ENCODE results near the gene ADAMTS2.

Gene ADAMTS2

GRCh38 chr5:179223961-179224360 lies 121.3 kb downstream of the ADAMTS2 start:
- no peak for TF ChIP-seq EZH2 (IDR thresholded peaks at IDR 0.05; ENCODE audit: borderline replicate concordance, low read depth, low read length, severe bottlenecking)

GRCh38 chr5:179223528-179223927 lies 121.7 kb downstream of the ADAMTS2 start:
- Histone ChIP-seq H2AFZ (ENCODE audit: low read depth, low read length) (no peak overlapping the region), H3K36me3 (ENCODE audit: insufficient read depth, low read length) (no peaks in the 10 kb centered on the region), H3K9me3 (ENCODE audit: insufficient read depth, low read length, severe bottlenecking) (peaks cover 16% of the 10 kb centered on the region), H3K4me2 (ENCODE audit: insufficient read depth, low read length) (no peak overlapping the region), H3K27ac (ENCODE audit: low read length) (no peak overlapping the region), H4K20me1 (ENCODE audit: insufficient read depth, low read length) (no peaks in the 10 kb centered on the region), H3K27me3 (ENCODE audit: insufficient read depth, low read length, poor library complexity) (no peaks in the 10 kb centered on the region), H3K79me2 (ENCODE audit: insufficient read depth, low read length) (no peaks in the 10 kb centered on the region), H3K4me3 (ENCODE audit: low read depth in 1 of 2, low read length in 2 of 2) (no peak overlapping the region), H3K4me1 (ENCODE audit: insufficient read depth, low read length) (no peaks in the 10 kb centered on the region), H3K9ac (ENCODE audit: low read depth, low read length) (no peak overlapping the region)
- no peak for TF ChIP-seq EZH2 (IDR thresholded peaks at IDR 0.05; ENCODE audit: borderline replicate concordance, low read depth, low read length, severe bottlenecking)
- TF ChIP-seq, protein P1, sequence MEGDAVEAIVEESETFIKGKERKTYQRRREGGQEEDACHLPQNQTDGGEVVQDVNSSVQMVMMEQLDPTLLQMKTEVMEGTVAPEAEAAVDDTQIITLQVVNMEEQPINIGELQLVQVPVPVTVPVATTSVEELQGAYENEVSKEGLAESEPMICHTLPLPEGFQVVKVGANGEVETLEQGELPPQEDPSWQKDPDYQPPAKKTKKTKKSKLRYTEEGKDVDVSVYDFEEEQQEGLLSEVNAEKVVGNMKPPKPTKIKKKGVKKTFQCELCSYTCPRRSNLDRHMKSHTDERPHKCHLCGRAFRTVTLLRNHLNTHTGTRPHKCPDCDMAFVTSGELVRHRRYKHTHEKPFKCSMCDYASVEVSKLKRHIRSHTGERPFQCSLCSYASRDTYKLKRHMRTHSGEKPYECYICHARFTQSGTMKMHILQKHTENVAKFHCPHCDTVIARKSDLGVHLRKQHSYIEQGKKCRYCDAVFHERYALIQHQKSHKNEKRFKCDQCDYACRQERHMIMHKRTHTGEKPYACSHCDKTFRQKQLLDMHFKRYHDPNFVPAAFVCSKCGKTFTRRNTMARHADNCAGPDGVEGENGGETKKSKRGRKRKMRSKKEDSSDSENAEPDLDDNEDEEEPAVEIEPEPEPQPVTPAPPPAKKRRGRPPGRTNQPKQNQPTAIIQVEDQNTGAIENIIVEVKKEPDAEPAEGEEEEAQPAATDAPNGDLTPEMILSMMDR (IDR thresholded peaks at IDR 0.05; ENCODE audit: borderline replicate concordance, extremely low read depth, low read length, poor library complexity, severe bottlenecking): no peak
- no peak for DNase-seq
- ATAC-seq (ENCODE audit: insufficient read depth, low read depth): no peak

More at GRCh38 chr5:179223961-179224360, 121.3 kb downstream of the ADAMTS2 start:
- H3K4me2 ChIP-seq (ENCODE audit: insufficient read depth, low read length): no peak overlapping the region
- peaks cover 16% of the 10 kb centered on the region for H3K9me3 ChIP-seq (ENCODE audit: insufficient read depth, low read length, severe bottlenecking)
- H3K79me2 ChIP-seq (ENCODE audit: insufficient read depth, low read length): no peaks in the 10 kb centered on the region
- no peak overlapping the region for H3K4me3 ChIP-seq (ENCODE audit: low read depth in 1 of 2, low read length in 2 of 2)
- H2AFZ ChIP-seq (ENCODE audit: low read depth, low read length): no peak overlapping the region
- H3K36me3 ChIP-seq (ENCODE audit: insufficient read depth, low read length): no peaks in the 10 kb centered on the region
- ATAC-seq (ENCODE audit: insufficient read depth, low read depth) (no peak), DNase-seq (no peak)
- no peaks in the 10 kb centered on the region for H3K4me1 ChIP-seq (ENCODE audit: insufficient read depth, low read length)
- H3K27me3 ChIP-seq (ENCODE audit: insufficient read depth, low read length, poor library complexity): no peaks in the 10 kb centered on the region
- no peak overlapping the region for H3K9ac ChIP-seq (ENCODE audit: low read depth, low read length)
- no peaks in the 10 kb centered on the region for H4K20me1 ChIP-seq (ENCODE audit: insufficient read depth, low read length)
- no peak overlapping the region for H3K27ac ChIP-seq (ENCODE audit: low read length)

DNA sequence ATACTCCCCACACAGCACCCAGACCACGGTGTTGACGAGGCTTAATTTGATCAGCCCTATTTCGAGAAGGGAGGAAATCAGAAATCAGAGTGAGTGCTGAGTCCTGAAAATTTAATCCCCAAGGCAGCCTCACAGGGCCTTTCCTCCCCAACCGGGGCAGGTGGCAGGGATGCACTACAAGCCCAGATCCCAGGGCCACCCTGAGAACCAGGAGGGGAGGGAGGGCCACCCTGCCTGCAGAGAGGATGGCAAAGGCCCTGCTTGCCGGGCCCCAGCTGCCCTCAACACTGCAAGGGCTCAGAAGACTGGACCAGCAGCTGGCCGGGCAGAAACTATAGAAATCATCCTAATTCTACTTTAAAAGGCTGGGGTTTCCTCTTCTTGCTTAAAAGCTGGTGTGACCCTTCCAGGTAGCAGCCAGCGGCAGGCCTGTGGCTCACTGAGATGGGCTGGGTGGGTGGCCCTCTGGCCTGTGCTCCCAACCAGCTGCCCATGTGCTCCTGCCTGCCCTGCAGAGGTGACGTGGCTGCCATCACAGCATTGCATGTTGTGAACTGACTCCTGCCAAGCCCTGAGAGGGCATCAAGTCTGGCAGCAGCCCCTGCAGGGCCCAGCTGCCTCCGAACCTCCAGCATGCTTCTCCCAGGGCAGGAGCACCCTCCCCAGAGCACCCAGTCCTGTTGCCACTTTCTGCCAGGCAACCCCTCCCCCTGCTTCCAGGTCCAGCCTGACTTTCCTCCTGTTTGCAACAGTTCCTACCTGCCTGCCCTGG lies 122.8 kb downstream of the ADAMTS2 start:
- Histone ChIP-seq H3K4me3 (ENCODE audit: low read depth in 1 of 2, low read length in 2 of 2) (no peak overlapping the region), H3K9me3 (ENCODE audit: insufficient read depth, low read length, severe bottlenecking) (peaks cover 16% of the 10 kb centered on the region), H3K27ac (ENCODE audit: low read length) (no peak overlapping the region), H3K9ac (ENCODE audit: low read depth, low read length) (no peak overlapping the region), H2AFZ (ENCODE audit: low read depth, low read length) (no peak overlapping the region), H3K36me3 (ENCODE audit: insufficient read depth, low read length) (no peaks in the 10 kb centered on the region), H3K4me1 (ENCODE audit: insufficient read depth, low read length) (no peaks in the 10 kb centered on the region), H3K27me3 (ENCODE audit: insufficient read depth, low read length, poor library complexity) (no peaks in the 10 kb centered on the region), H3K4me2 (ENCODE audit: insufficient read depth, low read length) (no peak overlapping the region), H4K20me1 (ENCODE audit: insufficient read depth, low read length) (no peaks in the 10 kb centered on the region), H3K79me2 (ENCODE audit: insufficient read depth, low read length) (no peaks in the 10 kb centered on the region)
- no peak for ATAC-seq (ENCODE audit: insufficient read depth, low read depth)
- TF ChIP-seq, protein P1 (IDR thresholded peaks at IDR 0.05; ENCODE audit: borderline replicate concordance, extremely low read depth, low read length, poor library complexity, severe bottlenecking): no peak
- no peak for TF ChIP-seq EZH2 (IDR thresholded peaks at IDR 0.05; ENCODE audit: borderline replicate concordance, low read depth, low read length, severe bottlenecking)
- no peak for DNase-seq

DNA sequence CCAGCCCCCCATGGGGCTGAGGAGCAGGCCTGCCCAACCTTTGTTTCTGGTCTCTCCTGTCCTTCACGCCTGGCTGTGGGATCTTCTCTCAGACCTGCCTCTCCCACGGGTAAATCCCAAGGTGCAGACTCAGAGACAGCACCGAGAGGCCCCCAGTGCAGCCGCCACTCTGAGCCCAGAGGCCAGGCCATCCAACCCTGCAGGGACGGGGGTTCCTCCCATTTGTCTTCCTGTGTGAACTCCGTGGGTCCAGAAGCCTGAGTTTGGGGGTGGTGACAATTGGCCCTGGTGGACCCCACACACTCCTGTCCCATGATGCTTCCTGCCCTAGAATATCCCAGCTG lies 123.4 kb downstream of the ADAMTS2 start:
- Histone ChIP-seq H3K4me3 (ENCODE audit: low read depth in 1 of 2, low read length in 2 of 2) (no peak overlapping the region), H3K79me2 (ENCODE audit: insufficient read depth, low read length) (no peaks in the 10 kb centered on the region), H3K36me3 (ENCODE audit: insufficient read depth, low read length) (no peaks in the 10 kb centered on the region), H3K9me3 (ENCODE audit: insufficient read depth, low read length, severe bottlenecking) (peaks cover 16% of the 10 kb centered on the region), H4K20me1 (ENCODE audit: insufficient read depth, low read length) (no peaks in the 10 kb centered on the region), H3K4me2 (ENCODE audit: insufficient read depth, low read length) (no peak overlapping the region), H3K27ac (ENCODE audit: low read length) (no peak overlapping the region), H3K9ac (ENCODE audit: low read depth, low read length) (no peak overlapping the region), H3K27me3 (ENCODE audit: insufficient read depth, low read length, poor library complexity) (no peaks in the 10 kb centered on the region), H2AFZ (ENCODE audit: low read depth, low read length) (no peak overlapping the region), H3K4me1 (ENCODE audit: insufficient read depth, low read length) (no peaks in the 10 kb centered on the region)
- ATAC-seq (ENCODE audit: insufficient read depth, low read depth) (no peak), DNase-seq (no peak)
- TF ChIP-seq, protein P1 (IDR thresholded peaks at IDR 0.05; ENCODE audit: borderline replicate concordance, extremely low read depth, low read length, poor library complexity, severe bottlenecking): no peak
- TF ChIP-seq EZH2 (IDR thresholded peaks at IDR 0.05; ENCODE audit: borderline replicate concordance, low read depth, low read length, severe bottlenecking): no peak

All from DND-41 (cell line).